Raji (cell line): ENCODE data around the gene MMP24.

Source experiments
- POLR2A ChIP-seq: IDR thresholded peaks from 2 replicates; pipeline ENCODE4 v1.6.1; 2011; ENCODE audit warnings: low read depth, low read length, control low read depth; ENCODE audit not compliant: insufficient read depth

Gene MMP24

GRCh38 chr20:35243986-35244385, 17.5 kb downstream of the MMP24 start:
- no peak for TF ChIP-seq POLR2A

GRCh38 chr20:35246723-35247122, 20.2 kb downstream of the MMP24 start:
- TF ChIP-seq POLR2A: no peak

GRCh38 chr20:35248641-35249475, 22.4 kb downstream of the MMP24 start:
- no peak for TF ChIP-seq POLR2A

- TF ChIP-seq POLR2A: no peak
These were observed 25.1 kb downstream of the MMP24 start for GRCh38 chr20:35251613-35251940.

- no peak for TF ChIP-seq POLR2A
These were observed 25.6 kb downstream of the MMP24 start for GRCh38 chr20:35252037-35252461.

GRCh38 chr20:35253010-35253409, 26.5 kb downstream of the MMP24 start:
- no peak for TF ChIP-seq POLR2A

GRCh38 chr20:35254448-35254999, 28.0 kb downstream of the MMP24 start:
- TF ChIP-seq POLR2A: no peak

GRCh38 chr20:35257175-35257909, 30.9 kb downstream of the MMP24 start:
- TF ChIP-seq POLR2A: no peak

- no peak for TF ChIP-seq POLR2A
These were observed 33.9 kb downstream of the MMP24 start for GRCh38 chr20:35260426-35260825.

- TF ChIP-seq POLR2A: no peak
These were observed 37.2 kb downstream of the MMP24 start for GRCh38 chr20:35263532-35264341.

GRCh38 chr20:35264755-35265154, 38.3 kb downstream of the MMP24 start:
- no peak for TF ChIP-seq POLR2A

GRCh38 chr20:35267092-35267491, 40.6 kb downstream of the MMP24 start:
- TF ChIP-seq POLR2A: no peak

GRCh38 chr20:35269055-35269781, 42.7 kb downstream of the MMP24 start:
- no peak for TF ChIP-seq POLR2A

GRCh38 chr20:35270021-35270902, 43.8 kb downstream of the MMP24 start:
- TF ChIP-seq POLR2A: no peak
